ENCODE data around the gene TSPAN13.
A peak's percentile ranks its signal among the peaks of the same experiment; 100 is the strongest.

Gene TSPAN13

GRCh38 chr7:16774986-16775385 is 21.4 kb downstream of the TSPAN13 start:
- no peak for DNase-seq

- no peak for DNase-seq
These were observed 22.5 kb downstream of the TSPAN13 start for GRCh38 chr7:16776053-16776452.

DNA sequence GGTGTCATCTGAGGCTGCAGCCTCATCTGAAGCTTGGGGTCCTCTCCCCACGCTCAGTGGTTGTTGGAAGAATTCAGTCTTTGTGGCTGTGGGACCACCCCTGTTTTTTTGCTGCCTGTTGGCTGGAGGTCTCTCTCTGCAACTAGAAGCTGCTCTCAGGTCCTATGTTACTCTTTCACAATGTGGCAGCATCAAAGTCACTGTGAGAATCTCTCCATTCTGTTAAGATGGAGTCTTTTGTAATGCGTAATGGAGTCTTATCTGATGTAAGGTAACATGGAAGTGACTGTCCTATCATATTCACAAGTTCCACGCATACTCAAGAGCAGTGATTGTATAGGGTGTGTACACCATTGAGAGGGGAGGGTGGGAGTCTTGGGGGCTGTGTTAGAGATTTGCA is 24.9 kb downstream of the TSPAN13 start:
- no peak for DNase-seq

- no peak for DNase-seq
These were observed 25.5 kb downstream of the TSPAN13 start for GRCh38 chr7:16779051-16779450.

DNA sequence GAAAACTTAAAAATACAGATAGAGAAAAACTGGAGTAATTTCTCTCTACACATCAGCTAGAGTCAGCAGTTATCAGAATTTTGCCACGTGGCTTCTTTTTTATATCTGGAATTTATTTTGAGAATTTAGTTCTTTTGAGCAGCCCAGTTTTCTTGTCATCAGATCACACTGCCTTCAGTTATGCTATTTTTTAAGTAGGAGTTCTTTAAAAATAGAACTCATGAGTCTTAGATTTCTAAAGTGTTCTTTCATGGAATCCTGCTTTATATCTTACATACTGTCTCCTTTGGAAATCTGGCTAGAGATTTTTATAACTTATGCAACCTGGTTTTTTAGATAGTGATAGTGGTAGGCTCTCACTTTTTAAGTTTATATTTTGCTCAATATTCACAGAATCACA is 27.0 kb downstream of the TSPAN13 start:
- no peak for DNase-seq

DNA sequence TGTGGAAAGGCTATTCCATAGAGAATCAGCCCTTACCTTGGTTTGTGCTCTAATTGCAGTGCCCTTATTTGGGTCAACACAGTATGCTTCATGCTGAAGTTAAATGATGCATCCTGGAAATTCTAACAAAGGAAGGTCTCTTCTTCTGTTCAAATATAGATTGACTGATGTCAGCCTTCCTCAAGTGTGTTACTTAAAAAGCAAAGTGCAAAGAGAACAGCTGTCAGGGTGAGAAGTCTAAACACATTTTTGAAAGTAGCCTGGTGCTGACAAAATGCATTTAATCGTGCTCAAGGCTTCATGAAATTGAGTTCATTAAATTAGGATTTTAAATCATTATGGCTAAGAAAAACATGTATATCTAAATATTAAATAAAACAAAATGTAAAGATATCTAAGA is 31.8 kb downstream of the TSPAN13 start:
- DNase-seq = no peak

GRCh38 chr7:16785846-16786245 is 32.3 kb downstream of the TSPAN13 start:
- DNase-seq = no peak

GRCh38 chr7:16786257-16786656 is 32.7 kb downstream of the TSPAN13 start:
- DNase-seq = no peak

DNA sequence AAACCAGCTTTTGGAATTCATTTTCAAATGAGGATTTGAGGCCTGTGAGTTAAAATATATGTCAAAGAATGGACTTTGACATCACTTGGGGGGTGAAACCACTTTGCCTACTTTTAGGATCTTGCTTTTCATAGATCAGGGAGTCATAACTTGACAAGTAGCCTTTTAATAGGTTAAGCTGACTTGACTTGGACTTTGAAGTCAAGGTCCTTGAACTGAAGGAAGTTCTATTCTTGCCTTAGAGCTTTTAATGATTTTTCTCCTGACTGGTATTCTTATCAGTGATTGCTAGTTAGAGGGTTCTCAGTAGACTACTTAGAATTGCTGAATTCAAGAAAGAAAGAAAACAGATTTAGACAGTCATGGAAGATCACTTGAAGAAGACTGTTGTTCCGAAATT is 33.6 kb downstream of the TSPAN13 start:
- DNase-seq = no peak

DNA sequence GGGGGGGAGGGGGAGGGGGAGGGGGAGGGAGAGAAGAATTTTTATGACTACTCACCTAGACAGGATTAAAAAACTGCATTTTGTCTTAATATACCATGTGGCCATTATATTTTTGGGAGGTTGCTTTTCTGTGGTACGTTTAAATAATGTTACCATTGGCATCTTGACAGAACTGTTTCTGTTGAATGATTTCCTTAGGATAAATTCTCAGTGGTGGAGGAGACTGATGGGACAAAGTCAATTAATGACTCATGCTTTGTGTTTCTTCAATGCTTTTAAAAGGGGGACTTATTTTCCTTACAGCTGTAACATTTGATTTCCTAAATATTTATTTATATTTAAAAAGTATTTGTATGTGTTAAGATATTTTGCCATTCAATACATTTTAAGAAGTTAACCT is 37.5 kb downstream of the TSPAN13 start:
- no peak for DNase-seq

- DNase-seq = no peak
These were observed 38.5 kb downstream of the TSPAN13 start for GRCh38 chr7:16791905-16792698.

GRCh38 chr7:16794986-16795385 is 41.4 kb downstream of the TSPAN13 start:
- no peak for DNase-seq

GRCh38 chr7:16795624-16796023 is 42.1 kb downstream of the TSPAN13 start:
- DNase-seq = peak in 2 of 58 donors; percentile 3 to 41

GRCh38 chr7:16801111-16801542 is 47.6 kb downstream of the TSPAN13 start:
- peak in 1 of 58 donors; percentile 12 for DNase-seq

DNA sequence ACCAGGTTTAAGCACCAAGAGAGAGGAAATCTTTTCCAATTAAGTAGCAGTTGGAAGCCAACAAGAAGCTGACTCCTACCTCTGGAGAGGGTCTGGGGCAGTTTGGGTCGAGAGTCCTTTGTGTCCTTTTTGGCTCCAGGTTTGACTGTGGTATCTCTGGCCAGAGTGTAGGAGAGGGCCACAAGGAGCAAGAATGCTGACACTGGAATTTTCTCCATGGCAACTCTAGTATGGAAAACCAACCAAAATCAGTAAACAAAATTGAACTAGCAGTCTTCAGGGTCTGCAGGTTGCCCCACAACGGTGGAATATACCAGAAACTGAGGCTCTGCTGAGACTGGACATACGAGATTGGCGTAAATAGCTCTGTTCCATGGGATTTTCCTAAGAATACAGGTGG is 48.0 kb downstream of the TSPAN13 start:
- DNase-seq = no peak

DNA sequence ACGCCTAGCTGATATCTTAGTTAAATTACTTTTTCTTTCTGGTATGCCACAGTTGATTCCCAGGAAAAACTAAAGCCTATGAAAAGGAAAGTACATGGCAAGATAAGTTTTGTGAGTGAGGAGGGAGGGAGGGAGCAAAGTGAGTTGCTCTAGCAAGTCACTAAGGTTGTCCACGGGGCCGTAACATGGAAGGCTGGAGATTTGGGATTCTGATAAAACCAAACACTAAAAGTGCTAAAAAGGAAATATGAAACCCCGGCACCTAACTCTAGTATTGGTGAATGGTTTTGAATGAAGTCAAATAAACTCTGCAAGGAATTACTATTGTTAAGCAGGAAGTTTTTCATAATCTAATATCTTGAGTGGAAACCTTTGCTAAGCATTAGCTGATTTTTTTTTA is 49.6 kb downstream of the TSPAN13 start:
- no peak for DNase-seq

GRCh38 chr7:16803881-16804673 is 50.5 kb downstream of the TSPAN13 start:
- no peak for DNase-seq

DNA sequence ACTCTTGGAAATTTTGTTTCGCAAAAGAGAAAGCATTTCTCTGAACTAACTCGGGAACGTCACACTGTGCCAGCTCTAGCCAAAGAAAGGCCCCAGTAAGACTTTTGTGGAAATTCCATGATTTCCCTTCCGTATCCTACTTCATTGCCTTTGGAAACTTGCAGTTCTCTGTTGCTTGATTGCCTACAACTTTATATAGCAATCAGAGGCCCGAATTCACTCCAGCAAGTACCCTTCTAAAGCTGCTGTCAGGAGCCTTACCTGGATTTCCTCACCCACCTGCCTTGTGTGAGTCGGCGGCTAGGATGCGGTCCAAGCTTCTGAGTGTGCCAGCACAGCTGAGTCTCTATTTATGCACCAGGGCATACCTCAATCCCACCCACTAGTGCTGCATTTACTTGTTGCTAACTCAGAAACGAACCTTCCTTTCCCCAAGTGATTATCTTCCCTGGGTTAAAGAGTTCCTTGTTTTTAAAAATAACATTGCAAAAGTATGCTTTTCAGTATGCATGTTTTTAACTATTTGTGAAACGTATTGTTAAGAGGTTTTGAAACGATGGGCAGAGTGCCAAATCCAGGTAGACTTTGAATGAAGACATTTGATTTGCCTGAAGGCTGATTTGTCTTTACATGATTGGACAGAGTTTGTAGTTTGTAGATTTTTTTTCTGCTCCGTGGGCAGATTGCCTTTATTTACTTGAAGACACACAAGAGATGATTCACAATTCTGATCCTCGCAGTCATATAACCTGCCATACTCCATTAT is 51.3 kb downstream of the TSPAN13 start, which contains the start of gene AGR2:
AGR2 (minus strand) TSS at position 326 of the 766 bp plus-strand sequence. CDS start 3,203 bp downstream, outside the sequence.
- DNase-seq = no peak

DNA sequence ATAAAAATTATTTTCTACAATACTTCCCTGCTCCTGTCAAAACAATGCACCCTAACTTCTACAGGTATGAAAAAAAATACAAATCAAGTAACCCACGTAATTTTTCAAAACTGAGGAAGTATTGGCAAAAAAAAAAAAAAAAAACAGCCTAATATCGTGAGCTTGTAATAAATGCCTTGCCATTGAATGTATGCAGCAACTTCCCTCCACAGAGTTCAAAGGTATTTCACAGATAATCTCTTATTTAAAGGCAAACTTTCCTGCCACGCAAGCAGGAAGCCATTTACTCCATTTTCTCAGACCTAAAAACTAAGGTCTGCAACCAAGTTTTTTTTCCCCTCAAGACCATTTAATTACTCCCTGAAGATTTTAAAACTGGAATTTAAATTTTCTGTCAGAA is 51.9 kb downstream of the TSPAN13 start:
- DNase-seq = no peak

- DNase-seq = no peak
These were observed 56.6 kb downstream of the TSPAN13 start for GRCh38 chr7:16810112-16810511.

DNA sequence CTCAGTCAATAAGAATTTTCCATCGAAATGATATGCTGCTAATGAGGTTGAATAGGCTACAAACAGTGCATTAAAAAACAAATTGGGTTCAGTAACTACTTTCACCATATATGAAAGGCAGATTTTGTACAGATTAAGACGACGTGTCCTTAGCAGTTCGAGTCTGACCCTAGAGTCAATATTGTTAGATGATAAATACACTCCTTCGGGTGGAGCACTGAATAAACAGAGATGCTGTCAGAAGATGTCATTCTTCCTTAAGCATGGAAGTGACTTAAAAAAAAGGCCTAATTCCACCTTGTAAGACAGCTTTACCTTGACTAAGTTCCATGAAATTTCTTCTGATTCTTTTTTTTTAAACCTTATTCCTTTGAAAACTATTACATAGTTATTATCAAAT is 57.0 kb downstream of the TSPAN13 start:
- no peak for DNase-seq

DNA sequence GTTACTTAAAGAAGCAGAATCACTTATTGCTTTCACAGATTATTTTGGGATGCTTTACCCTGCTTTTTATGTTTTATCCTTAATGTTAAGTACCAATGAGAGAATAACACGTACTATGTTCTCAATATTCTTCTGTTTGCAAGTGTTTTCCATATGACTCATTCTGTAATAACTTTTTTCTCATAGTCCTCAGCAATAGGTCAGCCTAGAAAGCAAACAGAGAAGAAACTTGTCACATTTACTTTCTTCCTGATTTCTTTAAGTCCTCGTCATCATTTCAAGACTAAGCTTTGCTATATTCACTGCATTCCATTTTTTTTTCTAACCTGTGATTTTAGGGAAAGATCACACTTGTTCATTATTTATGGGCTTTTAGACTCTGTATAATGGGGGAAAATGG is 58.0 kb downstream of the TSPAN13 start:
- DNase-seq = no peak
